ENCODE data around the gene SNAP25. TPM values are rescaled to one million over a fixed set of nuclear protein-coding genes. Genes with fewer than 3 reads are reported as not detected.

The SNAP25 gene
- total RNA-seq, 2 donors from 2014 or later = 1.3 to 4.7 TPM

- no peak overlapping the region for H3K4me3 ChIP-seq
- no peaks in the 10 kb centered on the region for H3K36me3 ChIP-seq
- no peak for ATAC-seq (ENCODE audit: insufficient number of reproducible peaks, low FRiP score, low read depth)
- no peaks in the 10 kb centered on the region for H3K27me3 ChIP-seq (replicated peaks; ENCODE audit: insufficient read depth)
- no peaks in the 10 kb centered on the region for H3K9me3 ChIP-seq
- no peak for DNase-seq (ENCODE audit: low spot score)
- H3K4me1 ChIP-seq (ENCODE audit: control insufficient read depth in 1 of 2, low read depth in 2 of 2) = peaks cover 0 to 11% of the 10 kb centered on the region in 2 donors
- H3K27ac ChIP-seq = no peak overlapping the region
- TF ChIP-seq CTCF (IDR thresholded peaks at IDR 0.05) = no peak
Measured at GRCh38 chr20:10179574-10180298, 38.9 kb upstream of the SNAP25 start.

GRCh38 chr20:10180651-10181235 is 37.9 kb upstream of the SNAP25 start:
- Histone ChIP-seq H3K9me3 (peaks cover 10% of the 10 kb centered on the region), H3K27me3 (replicated peaks; ENCODE audit: insufficient read depth) (no peaks in the 10 kb centered on the region), H3K4me3 (no peak overlapping the region), H3K27ac (no peak overlapping the region), H3K36me3 (no peaks in the 10 kb centered on the region), H3K4me1 (ENCODE audit: control insufficient read depth in 1 of 2, low read depth in 2 of 2) (peaks cover 0 to 11% of the 10 kb centered on the region in 2 donors)
- DNase-seq (ENCODE audit: low spot score) (no peak), ATAC-seq (ENCODE audit: insufficient number of reproducible peaks, low FRiP score, low read depth) (no peak)
- no peak for TF ChIP-seq CTCF (IDR thresholded peaks at IDR 0.05)

GRCh38 chr20:10185741-10186558 is 32.7 kb upstream of the SNAP25 start:
- Histone ChIP-seq H3K27me3 (replicated peaks; ENCODE audit: insufficient read depth) (no peaks in the 10 kb centered on the region), H3K4me1 (ENCODE audit: control insufficient read depth in 1 of 2, low read depth in 2 of 2) (peaks cover 0 to 4% of the 10 kb centered on the region in 2 donors), H3K27ac (no peak overlapping the region), H3K4me3 (no peak overlapping the region), H3K36me3 (no peaks in the 10 kb centered on the region), H3K9me3 (peaks cover 17% of the 10 kb centered on the region)
- no peak for ATAC-seq (ENCODE audit: insufficient number of reproducible peaks, low FRiP score, low read depth)
- no peak for DNase-seq (ENCODE audit: low spot score)
- TF ChIP-seq CTCF (IDR thresholded peaks at IDR 0.05) = no peak

GRCh38 chr20:10190456-10190855 is 28.2 kb upstream of the SNAP25 start:
- H3K36me3 ChIP-seq = no peaks in the 10 kb centered on the region
- no peak overlapping the region for H3K4me3 ChIP-seq
- ATAC-seq (ENCODE audit: insufficient number of reproducible peaks, low FRiP score, low read depth) (no peak), DNase-seq (ENCODE audit: low spot score) (no peak)
- no peaks in the 10 kb centered on the region for H3K27me3 ChIP-seq (replicated peaks; ENCODE audit: insufficient read depth)
- peaks cover 0 to 4% of the 10 kb centered on the region in 2 donors for H3K4me1 ChIP-seq (ENCODE audit: control insufficient read depth in 1 of 2, low read depth in 2 of 2)
- H3K27ac ChIP-seq = no peak overlapping the region
- peaks cover 10% of the 10 kb centered on the region for H3K9me3 ChIP-seq
- no peak for TF ChIP-seq CTCF (IDR thresholded peaks at IDR 0.05)

- Histone ChIP-seq H3K9me3 (peaks cover 4% of the 10 kb centered on the region), H3K4me1 (ENCODE audit: control insufficient read depth in 1 of 2, low read depth in 2 of 2) (no peaks in the 10 kb centered on the region), H3K27ac (no peak overlapping the region), H3K36me3 (no peaks in the 10 kb centered on the region), H3K4me3 (no peak overlapping the region), H3K27me3 (replicated peaks; ENCODE audit: insufficient read depth) (no peaks in the 10 kb centered on the region)
- no peak for ATAC-seq (ENCODE audit: insufficient number of reproducible peaks, low FRiP score, low read depth)
- no peak for TF ChIP-seq CTCF (IDR thresholded peaks at IDR 0.05)
- no peak for DNase-seq (ENCODE audit: low spot score)
Measured at GRCh38 chr20:10192171-10192570, 26.5 kb upstream of the SNAP25 start.

All from thoracic aorta (tissue), 2 donors.